HG02588 (cell line): ENCODE results near the gene TBXT.
"Not testable (repeated sequence)": the region's sequence is repeated elsewhere in the genome, so short reads cannot be mapped to it uniquely, and the experiment has no call there.

Experiments
- ATAC-seq: cut with Tn5 transposase; IDR thresholded peaks from one replicate; pipeline ENCODE4 v1.9.1; 2021; ENCODE audit warnings: mild to moderate bottlenecking, moderate library complexity; ENCODE audit not compliant: unreplicated experiment

The TBXT gene

DNA sequence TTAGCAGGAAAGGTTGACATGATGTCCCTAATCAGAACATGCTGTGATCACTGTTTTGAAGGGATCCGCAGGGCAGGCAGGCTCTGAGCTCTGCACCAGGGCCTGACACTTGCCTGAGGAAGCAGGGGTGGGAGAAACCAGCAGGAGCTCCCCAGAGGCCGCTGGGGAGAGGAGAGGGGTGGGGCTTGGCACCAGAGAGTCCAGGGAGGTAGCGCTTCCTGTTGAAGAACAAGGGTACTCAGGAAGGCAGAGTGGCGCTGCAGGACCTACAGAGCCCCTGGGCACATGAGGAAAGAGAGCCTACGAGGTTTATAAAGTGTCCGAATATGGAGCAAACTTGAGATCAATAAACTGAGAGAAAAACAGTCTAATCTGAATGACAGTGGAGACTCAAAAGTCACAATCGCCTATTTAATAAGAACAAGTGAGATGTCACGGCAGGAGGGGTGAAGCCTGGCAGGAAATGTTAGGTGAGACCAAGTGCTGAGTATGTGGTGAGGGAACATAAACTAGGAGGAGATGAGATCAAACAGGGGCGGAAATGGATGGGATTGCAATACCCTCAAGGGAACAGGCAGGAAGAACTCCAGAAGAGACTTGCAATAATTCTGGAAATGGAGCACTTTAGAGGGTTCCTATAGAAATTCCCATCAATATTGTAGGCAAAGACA is 5.8 kb upstream of the TBXT start:
- no peak for ATAC-seq

DNA sequence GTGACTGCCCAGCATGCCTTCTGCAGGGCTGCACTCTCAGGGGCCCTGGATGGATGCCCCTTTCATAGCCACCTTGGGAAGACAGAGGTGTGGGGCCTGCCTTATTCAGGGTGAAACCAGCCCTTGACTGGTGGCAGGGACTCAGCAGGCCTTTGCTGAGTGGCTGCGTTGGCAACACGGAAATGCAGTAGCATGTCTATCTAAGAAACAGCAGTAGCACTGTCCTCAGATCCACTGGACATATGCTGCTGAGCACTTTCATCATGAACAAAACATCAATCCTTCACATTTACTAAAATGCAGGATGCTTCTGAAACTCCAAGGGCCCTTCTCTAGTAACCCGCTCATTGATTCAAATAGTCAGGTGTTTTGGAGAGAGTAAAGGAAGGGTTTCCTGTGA is 4.9 kb upstream of the TBXT start:
- ATAC-seq, result no peak

DNA sequence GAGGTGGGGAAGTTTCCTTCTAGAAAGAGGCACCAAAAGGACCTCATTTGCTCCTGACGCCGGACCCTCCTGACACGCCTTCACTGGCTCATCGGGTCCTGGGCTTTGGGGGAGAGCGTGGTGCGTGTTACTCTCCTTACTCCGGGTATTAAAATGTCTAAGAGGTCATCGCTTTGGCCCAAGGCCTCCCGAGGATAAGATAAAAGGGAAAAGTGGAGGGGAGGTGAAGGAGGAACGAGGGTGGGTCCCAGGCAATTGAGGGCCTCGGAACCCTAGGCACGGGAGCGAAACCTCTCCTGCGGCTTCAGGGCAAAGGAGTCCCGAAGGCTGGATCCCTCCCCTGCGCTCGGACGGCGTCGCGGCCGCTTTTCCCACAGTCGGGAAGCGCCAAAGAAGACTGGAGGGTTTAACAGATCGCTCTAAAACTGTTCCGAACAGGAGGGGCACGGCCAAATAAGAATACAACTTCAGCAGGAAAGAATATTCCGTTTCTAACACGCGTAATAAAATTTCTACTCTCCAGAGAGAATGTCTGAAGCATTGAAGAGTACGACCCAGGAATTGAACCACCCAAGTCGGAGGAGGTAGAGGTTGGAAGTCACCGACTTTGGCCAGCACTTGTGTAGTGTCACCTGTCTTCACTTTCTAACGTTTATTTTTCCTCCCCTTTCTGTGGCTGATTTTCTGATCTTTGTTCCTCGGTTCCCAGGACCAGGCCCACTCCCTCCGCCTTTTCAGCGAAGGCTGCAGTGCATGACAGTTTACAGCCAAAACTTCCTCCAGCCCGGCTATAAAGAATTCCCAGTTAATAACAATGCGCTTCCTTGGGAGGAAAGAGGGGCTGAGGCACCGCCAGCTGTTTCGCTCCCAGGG is 2.1 kb upstream of the TBXT start:
- no peak for ATAC-seq

DNA sequence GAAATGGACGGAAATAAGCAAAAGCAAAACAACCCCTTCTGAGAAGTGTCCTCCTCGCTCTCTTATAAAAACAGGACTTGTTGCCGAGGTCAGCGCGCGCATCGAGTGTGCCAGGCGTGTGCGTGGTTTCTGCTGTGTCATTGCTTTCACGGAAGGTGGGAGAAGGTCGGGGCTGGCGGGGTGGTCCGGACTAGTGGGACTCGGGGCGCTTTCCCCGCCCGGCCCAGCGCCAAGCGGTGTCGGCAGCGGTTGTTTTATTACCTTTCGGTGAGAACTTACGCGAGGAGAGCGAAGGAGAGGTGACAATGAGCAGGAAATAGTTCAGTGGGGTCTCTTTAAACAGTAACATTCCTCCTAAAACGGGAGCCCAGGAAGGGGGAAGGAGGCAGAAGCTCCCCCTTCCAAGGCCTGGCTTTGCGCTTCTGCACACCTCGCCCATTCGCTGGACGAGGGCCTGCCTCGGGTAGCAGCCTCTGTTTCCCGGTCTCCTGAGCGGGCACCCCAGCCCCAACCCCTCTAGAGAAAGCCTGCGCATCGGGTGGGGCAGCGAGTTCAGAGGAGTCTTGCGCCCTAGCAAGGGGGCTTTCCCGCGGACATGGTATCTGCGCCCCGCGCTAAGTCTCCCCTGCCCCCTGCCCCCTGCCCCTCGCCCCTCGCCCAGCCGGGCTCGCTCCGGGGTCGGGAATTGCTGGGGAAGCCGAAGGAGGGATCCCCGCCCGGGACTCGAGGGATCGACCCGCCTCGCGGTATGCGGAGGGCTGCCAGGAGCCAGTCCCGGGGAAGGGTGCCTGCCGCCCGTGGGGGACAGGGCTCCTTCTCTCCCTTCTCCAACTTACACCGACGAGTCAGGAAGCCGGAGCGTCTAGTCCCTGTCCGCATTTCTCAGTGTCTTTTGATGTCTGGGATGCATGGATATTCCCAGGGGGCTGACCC is 1.2 kb upstream of the TBXT start:
- no peak for ATAC-seq

DNA sequence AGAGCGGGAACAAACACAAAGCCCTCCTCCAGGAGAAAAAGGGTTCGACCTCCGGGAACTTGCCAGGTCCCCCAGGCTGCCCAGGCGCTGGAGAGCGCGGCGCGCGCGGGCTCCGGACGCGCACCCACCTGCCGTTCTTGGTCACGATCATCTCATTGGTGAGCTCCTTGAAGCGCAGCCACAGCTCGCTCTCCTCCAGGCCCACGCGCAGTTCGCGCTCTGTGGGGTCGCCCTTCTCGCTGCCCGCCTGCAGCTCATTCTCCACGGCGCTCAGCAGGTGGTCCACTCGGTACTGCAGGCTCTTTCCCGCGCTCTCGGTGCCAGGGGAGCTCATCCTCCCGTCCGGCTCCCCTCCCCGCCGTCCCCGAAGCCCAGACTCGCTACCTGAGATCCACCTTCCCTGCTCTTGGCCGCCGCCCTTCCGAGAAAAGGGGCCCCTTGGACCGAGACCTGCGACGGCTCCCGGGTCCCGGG is 356 bp downstream of the TBXT start:
- no peak for ATAC-seq

DNA sequence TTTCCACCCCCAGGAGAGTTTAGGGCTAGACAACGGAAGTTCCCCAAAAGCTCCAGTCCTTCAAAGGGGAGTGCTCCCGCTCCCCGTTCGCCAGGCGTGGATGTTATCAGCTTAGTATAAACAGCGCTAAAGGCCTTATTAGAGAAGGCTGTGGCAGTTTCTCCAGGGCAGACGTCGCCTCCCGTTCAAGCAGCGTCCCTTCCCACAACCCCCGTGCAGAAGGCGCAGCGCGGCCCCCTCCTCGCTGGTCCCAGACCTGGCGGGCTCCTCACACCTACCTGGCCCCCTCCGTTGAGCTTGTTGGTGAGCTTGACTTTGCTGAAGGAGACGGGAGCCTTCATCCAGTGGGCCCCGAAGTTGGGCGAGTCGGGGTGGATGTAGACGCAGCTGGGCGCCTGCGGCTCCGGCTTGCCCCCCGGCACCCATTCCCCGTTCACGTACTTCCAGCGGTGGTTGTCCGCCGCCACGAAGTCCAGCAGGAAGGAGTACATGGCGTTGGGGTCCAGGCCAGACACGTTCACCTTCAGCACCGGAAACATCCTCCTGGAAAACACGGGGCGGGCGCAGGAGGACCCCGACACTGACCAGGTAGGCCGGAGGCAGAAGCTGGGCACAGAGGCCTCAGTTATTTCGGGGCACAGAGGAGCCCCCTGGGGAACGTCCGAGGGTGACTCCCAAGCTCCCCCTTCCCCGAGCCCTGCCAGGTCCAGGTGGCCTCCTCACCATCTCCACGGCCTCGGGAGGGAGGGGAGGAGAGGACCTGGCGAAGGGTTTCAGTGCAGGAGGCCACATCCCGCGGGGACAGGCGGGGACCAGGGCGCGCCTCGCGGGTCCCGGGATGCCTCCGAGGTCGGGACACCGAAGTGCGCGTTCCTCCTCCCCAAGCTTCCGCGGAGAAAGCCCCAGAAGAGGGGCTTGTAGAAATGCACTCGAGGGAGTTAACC is 1.1 kb downstream of the TBXT start:
- ATAC-seq, result no peak

DNA sequence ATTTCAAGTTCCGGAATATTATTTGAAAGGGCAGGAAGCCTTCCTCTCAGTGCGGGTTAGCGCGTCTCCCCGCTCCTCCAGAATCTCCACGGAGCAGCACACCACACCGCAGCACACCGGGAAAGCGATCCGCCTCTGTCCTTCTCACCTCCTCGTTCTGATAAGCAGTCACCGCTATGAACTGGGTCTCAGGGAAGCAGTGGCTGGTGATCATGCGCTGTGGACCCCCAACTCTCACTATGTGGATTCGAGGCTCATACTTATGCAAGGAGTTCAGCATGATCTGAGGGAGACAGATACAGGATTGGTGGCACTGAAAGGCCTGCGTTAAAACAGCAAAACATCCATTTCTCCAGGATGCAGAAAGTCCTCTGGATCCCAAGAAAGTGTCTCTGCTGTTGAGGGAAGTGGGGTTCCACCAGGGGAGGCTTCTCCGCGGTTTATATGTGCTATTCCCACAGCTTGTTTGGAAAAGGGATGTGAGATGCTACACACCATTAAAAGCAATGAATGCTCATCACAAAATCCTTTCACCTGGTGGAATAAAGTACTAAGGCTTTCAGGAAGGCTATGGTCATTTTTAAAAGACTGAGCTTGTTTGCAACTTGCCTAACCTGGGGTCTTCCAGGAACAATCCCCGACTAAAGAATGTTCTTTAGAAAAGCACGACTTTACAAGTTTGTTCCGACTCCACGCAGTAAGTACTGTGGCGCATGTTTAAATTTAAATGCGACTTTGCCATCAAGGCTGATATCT is 1.9 kb downstream of the TBXT start:
- no peak for ATAC-seq

DNA sequence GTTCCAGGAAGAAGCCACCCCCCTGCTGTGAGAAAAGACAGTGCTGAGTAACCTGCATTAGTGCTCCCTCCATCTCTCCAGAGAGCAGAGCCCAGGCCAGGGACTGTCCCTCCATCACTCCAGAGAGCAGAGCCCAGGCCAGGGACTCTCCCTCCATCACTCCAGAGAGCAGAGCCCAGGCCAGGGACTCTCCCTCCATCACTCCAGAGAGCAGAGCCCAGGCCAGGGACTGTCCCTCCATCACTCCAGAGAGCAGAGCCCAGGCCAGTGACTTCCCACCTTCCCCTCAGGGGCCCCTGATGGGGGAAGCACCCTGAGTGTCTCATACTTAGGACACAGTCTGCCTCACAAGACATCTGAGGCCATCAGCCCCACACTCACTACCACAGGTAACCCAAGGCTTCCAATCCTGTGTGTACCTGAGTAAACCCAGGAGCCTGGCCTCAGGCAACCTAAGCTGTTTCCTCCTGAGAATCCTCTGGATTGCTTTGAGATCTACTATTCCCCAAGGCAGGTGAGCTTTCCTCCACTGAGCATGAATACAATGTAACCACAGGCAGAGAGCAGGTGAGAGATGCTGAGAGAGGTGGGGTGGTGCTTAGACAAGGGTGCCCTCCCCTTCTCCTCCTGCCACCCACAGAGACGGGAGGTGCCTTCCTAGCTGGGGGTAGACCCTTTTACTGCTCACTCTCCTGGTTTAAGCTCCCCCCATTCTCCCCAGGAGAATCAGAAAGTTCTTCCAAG is 4.9 kb downstream of the TBXT start:
- peak; percentile 96 for ATAC-seq

DNA sequence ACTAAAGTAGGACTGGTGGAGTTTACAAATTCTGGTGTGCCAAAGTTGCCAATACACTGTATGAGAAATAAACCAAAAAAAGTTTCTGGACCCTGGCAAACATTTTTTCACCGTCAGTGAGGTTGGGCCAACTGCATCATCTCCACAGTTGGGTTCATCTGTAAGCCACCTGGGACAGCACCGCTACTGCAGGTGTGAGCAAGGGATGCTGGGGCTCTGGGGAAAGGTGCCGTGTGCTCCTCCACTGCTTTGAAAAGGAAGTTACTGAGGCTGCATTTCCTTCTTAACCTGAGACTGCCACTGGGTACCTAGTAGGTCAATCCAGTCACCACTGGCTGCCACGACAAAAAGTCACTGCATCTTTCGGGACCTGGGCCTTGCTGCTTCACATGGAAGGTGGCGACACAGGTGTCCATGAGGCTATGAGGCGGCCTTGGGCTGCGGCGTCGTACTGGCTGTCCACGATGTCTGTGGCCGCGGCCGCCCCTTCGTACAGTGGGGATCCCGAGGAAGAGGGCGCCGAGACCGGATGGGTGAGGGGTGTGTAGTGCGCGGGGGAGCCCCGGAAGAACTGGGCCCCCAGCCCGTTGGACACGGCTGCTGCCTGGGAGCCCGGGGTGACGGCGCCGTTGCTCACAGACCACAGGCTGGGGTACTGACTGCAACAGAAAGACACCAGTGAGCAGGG is 9.6 kb downstream of the TBXT start:
- ATAC-seq, result no peak

DNA sequence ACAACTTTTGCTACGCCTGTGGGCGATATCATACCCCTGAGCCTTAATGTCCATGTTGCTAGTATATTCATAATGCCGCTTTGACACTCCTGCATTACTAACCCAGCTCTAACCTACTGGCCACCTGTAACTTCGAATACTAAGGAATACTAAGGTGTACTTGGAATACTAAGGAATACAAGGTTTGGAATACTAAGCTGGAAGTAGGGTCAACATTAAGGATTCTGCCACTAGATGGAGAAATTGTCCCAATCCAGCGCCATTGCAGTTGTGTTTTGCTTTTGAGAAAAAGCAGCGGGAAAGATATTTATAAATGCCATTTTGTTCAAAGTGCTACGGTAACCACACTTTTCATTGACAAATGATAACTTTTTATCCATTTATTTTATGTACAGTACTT is 10.7 kb downstream of the TBXT start:
- no peak for ATAC-seq

DNA sequence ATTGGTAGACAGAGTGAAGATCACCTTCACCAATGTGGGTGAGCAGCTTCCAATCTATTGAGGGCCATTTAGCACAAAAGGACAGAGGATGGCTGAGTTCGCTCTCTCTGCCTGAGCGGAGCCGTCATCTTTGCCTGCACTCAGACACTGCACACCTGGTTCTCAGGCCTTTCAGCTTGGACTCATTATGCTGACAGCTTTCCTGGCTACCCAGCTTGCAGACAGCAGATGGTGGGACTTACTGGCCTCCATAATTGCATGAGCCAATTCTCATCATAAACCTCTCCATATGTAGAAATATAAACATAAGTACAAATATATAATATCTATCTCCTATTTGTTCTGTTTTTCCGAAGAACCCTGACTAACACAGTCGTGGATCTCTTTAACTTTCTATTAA is 13.7 kb downstream of the TBXT start:
- no peak for ATAC-seq

DNA sequence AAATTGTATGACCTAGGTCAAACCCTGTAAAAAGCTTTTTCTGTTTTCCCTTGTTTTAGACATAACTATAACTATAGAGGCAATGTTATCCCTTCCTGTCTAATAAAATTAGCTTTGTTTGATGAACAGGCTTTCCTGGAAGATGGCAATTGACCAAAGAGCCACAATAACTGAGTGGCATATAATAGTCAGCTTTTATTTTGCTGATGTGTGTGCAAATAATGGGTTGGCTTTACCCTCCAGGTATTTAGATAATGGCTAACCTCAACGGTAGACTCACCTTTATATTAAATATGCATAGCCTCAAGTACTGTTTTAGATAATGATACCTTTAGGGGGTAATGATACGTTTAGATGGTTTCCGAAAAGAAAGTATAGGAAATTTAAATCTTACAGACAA is 15.0 kb downstream of the TBXT start:
- ATAC-seq, result no peak

DNA sequence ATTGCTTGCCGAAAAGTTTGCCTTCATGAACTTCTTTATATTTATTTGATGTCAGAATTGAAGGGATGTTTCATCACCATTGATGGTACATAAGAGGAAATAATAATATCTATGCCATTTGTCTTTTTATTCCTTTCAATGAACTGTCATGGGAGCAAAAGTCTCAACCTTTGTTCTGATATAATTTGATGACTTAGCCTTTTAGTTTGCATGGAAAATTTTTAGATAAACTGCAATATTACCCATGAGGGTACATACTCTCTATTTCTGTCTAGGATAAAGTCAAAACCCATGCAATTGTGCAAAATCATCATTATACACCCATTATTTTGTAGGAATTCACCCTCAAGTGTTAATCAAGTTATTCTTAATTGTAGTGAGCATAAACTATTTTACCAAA is 15.9 kb downstream of the TBXT start:
- ATAC-seq, result no peak

DNA sequence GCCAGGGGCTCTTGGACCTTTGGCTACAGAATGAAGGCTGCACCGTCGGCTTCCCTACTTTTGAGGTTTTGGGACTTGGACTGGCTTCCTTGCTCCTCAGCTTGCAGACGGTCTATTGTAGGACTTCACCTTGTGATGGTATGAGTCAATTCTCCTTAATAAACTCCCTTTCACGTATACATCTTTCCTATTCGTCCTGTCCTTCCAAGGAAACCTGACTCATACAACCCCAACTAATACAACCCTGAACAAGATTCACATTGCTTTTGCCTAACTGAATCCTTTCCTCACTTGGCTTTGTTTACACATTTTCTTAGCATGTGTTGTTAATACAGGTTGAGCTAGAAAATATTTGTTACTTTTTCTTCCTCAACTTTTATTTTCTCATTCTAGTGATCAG is 21.9 kb downstream of the TBXT start:
- ATAC-seq, result no peak

DNA sequence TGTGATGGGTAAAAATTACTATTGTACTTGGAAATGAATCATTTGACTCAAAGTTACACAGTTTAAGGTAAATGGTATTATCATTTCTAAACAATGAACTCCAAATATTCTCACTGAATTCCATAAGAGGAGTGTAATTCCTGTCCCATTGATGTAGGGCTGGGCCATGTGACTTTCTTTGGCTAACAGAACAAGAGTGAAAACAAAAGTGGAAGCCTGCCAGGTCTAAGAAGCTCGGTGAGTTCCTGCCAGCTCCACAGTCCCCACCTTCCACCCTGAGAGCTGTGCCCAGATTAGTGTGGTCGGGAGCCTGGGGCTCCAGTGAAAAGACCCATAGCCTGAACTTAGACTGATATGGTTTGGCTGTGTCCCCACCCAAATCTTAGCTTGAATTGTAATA is 24.6 kb downstream of the TBXT start:
- no peak for ATAC-seq

DNA sequence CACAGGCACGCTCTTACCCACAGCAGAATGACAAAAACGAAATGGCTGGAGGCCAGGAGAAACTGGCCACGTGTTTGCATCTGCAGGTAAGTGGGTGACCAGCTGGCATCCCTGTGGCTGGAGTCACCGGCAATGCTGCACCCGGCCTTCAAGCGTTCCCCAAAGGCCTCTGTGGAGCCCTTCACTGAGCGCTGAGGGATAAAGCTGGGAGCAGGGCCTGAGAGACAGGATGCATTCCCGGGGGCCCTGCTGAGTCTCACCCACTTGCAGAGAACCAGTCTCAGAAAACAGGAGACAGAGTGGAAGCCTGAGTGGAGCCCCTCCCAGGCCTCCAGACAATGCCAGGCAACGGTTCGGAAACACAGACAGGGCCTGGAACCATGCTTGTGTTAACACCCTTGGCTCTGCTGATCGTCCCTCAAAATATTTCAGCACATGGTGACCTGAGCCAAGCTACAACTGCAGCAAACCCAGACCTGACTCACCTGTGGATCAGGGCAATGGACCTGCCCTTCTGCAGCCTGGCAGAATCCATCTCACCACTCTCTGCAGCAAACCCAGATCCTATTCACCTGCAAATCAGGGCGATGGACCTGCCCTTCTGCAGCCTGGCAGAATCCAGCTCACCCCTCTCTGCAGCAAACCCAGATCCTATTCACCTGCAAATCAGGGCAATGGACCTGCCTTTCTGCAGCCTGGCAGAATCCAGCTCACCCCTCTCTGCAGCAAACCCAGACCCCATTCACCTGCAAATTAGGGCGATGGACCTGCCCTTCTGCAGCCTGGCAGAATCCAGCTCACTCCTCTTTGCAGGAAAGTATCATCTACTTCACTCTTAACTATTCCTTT is 39.8 kb downstream of the TBXT start:
- ATAC-seq, result no peak

DNA sequence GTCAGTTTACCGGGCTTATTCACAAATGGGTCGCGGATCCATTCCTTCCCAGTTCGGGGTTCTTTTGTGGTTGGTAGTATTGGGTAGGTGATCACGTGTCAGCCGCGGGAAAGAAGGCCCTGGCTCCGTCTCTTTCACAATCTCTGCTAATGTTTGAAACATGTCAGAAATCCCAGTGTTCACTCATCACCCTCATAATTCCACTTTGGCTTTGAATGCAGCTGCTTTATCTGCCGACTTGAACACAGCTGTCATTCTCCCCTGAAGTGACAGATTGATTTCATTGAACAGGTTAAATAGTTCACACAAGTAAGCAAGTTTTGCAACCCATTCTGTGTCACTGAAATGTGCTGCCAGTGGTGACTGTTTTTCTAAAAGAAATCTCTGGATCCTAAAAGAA is 44.5 kb downstream of the TBXT start:
- ATAC-seq, result not testable (repeated sequence)
